Activated naive CD4-positive, alpha-beta T cell treated with anti-CD3 and anti-CD28 coated beads, Interleukin-2, amount 50 U/mL, for 16 hours (primary cell): Measurements from ENCODE around the gene ATP1B3.
A peak's percentile ranks its signal among the peaks of the same experiment; 100 is the strongest.
"Not testable (repeated sequence)": the region's sequence is repeated elsewhere in the genome, so short reads cannot be mapped to it uniquely, and the experiment has no call there.

Experiments
- DNase-seq: peaks from one replicate; pipeline ENCODE4 v3.0.0-alpha.2; 2020

Gene ATP1B3

DNA sequence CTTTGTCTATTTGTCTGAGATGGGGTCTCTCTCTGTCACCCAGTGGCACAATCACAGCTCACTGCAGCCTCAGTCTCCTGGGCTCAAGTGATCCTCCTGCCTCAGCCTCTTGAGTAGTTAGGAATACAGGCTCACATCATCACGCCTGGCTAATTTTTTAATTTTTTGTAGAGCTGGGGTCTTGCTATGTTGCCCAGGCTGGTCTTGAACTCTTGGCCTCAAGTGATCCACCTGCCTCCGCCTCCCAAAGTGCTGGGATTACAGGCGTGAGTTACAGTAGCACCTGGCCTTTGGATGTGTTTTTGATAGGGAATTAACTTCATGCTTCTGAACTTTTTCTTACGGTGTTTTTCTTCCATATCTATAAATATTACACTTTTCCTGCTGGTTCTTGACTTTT lies 33.5 kb downstream of the ATP1B3 start:
- DNase-seq = not testable (repeated sequence)

GRCh38 chr3:141913150-141913811 lies 36.8 kb downstream of the ATP1B3 start:
- DNase-seq = peak; percentile 41

- no peak for DNase-seq
Observed at GRCh38 chr3:141914311-141914710, 37.9 kb downstream of the ATP1B3 start.

GRCh38 chr3:141915016-141915415 lies 38.6 kb downstream of the ATP1B3 start:
- DNase-seq = no peak

- DNase-seq = no peak
Observed at GRCh38 chr3:141915766-141916165, 39.3 kb downstream of the ATP1B3 start.

GRCh38 chr3:141920701-141921100 lies 44.3 kb downstream of the ATP1B3 start:
- DNase-seq = no peak

DNA sequence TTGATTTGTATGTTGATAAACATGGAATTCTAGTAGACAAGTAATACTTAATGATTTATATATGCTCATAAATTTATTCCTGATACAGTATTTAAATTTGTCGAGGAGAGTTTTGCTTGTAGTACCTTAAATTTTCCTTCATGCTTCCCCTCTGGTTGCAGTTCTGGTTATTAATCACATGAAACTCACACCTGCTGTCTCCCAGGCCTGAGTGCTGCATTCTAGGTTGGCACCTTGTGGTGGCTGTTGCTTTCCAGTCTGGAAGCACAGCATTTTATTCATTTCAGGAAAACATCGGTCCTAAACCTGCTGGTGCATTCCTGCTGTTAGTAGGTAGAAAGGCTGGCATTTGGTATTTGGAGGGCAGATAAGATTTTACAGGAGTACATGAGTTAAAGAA lies 44.9 kb downstream of the ATP1B3 start:
- no peak for DNase-seq

GRCh38 chr3:141925677-141926076 lies 49.2 kb downstream of the ATP1B3 start:
- DNase-seq = not testable (repeated sequence)

DNA sequence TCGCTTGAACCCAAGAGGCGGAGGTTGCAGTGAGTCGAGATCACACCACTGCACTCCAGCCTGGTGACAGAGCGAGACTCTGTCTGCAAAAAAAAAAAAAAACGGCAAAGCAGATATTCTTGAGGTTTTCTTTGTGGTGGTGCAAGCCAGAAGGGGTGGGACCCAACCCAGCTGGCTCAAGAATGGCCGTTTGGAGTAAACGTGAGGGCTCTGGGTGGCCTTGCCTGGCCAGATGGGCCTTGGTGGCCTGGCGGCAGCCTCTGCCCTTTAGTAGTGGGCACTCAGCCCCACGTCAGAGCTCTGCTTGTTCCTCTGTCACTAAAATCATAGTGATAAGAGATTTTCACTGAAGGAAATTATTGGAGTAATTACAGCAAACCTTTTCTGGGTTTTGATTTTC lies 50.5 kb downstream of the ATP1B3 start:
- no peak for DNase-seq

GRCh38 chr3:141928631-141929270 lies 52.3 kb downstream of the ATP1B3 start:
- DNase-seq = no peak

GRCh38 chr3:141929341-141929995 lies 53.0 kb downstream of the ATP1B3 start:
- no peak for DNase-seq

- DNase-seq = no peak
Observed at GRCh38 chr3:141930801-141931200, 54.4 kb downstream of the ATP1B3 start.

DNA sequence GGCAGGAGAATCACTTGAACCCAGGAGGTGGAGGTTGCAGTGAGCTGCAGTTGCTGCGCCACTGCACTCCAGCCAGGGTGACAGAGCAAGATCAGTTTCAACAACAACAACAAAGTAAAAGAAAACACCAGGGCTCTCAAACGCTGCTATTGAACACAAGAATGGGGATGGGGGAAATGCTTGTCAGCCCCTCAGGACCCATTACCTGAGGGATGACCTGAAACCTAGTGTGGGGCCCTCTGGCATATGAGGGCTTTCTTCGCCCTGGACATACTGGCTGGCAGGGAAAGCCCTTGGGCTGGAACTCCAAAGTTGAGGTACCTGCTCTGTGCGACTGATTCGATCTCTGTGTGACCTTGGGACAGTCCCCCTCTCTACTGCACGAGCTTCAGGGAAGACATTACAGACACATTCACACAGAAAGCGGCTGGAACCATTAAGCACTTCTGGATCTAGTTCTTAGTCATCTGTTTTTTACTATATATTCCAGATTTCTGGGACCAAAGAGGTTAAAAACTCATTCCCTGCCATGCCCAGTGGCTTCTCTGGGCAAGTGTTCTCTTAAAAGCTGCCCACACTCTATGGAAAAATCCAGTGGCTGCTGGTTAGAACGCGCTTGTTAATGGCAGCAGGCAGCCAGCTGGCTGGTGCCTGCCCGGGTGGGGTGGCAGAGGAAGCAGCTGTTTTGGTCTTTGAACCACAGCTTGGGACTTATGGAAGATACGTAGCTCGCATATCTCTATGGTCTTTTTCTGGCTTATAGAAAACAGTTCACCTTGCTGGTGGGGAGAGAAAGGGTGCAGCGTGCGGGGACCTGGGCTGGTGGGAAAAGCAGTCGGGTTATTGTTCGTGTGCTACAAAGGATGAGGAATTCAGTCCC lies 57.2 kb downstream of the ATP1B3 start:
- DNase-seq = no peak

DNA sequence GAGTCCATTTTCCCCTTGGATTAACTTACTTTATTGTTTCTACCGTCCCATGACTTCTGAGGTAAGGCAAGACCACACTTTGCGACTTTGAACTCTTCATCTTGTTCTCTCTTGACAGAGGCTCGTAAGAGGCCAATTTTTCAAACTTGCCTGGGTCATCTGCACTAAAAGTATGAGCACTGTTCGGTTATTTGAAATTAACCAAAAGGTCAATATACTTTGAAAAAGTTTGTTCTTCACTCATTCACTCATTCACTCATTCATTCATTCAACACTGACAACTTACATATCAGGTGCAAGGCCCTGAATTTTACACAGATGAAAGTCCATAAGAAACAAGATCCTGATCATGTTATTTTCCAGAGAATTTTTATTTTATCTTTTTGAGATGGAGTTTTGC lies 57.9 kb downstream of the ATP1B3 start:
- DNase-seq = no peak

GRCh38 chr3:141938011-141938500 lies 61.6 kb downstream of the ATP1B3 start:
- DNase-seq = no peak

GRCh38 chr3:141939759-141940158 lies 63.3 kb downstream of the ATP1B3 start:
- no peak for DNase-seq

GRCh38 chr3:141940194-141940776 lies 63.8 kb downstream of the ATP1B3 start:
- no peak for DNase-seq

DNA sequence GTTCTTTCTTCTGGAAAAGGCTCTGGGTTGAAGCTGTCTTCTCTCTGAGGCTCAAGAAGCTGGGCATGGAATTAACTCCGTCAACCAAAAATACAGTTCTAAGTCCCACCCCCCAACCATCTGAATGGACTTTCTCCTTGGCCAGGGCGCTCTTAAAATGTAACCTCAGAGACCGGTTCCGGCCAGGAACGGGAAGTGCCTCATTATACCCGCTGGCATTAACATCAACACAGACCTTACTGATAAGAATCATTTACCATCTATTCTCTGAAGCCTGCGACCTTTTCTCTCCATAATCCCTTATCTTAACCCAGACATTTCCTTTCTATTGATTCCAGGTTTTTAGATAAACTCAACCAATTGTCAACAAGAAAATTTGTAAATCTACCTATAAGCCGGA lies 64.7 kb downstream of the ATP1B3 start:
- no peak for DNase-seq

DNA sequence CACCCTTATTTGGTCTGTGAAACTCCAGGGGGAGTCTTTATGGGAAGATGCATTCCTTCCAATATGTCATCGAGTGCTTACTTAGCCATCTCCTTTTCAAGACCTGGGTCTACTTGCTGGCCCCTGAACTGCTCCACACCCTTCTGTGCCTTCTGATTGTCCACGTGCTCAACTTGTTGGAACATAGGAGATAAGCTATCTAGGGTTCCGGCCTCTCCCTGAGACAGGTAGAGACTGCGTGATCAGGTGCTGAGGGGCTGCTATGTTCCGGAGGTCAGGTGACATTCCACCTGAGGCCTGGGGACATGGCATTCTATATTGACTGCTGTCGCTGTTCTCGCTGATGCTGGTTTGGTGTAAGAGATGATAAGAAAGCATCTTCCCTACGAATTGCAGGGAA lies 65.6 kb downstream of the ATP1B3 start:
- no peak for DNase-seq

- DNase-seq = no peak
Observed at GRCh38 chr3:141945726-141946485, 69.5 kb downstream of the ATP1B3 start.

- no peak for DNase-seq
Observed at GRCh38 chr3:141949399-141949798, 73.0 kb downstream of the ATP1B3 start.

GRCh38 chr3:141949972-141950371 lies 73.5 kb downstream of the ATP1B3 start:
- no peak for DNase-seq
